HPDE6-E6E7 (cell line): Measurements from ENCODE around the gene WNT10A.
"Not testable (repeated sequence)": the region's sequence is repeated elsewhere in the genome, so short reads cannot be mapped to it uniquely, and the experiment has no call there.

Experiments
- DNase-seq: peaks from one replicate; pipeline ENCODE4 v3.0.0; 2011; ENCODE audit warnings: missing footprints; ENCODE audit errors: extremely low spot score

The WNT10A gene

DNA sequence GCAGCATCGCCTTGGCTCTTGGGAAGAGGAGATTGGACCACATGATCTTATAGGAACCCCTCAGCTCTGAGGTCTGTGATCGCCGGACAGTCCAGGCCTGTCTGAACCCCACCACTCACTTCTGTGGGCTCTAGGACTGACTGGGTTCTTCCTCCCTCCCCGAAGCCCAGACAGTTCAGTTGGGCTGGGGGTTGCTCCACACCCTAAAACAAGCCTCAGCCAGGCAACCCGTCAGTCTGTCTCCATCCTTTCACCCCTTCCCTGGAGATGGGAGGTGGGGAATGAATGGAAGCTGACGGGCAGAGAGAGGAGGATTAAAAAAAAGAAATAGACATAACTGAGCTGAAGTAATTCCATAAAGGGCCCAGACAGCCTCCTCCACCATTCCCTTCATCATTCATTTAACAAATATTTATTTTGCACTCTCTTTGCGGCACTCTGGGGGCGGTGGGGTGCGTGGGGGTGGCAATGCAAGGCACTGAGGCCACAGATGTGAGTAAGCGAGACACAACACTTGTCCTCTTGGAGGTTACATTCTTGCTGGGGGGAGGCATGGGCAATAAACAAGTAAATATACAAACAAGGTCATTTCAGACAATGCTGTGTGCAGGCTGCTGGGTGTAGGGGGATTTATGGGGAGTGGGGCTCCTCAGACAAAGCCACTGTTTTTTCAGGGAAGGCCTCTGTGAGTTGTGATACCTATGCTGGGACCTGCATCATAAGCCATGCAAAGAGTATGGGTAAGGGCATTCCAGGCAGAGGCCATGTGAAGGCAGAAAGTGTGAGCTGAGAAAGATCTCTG, 12.9 kb downstream of the WNT10A start:
- DNase-seq = no peak

DNA sequence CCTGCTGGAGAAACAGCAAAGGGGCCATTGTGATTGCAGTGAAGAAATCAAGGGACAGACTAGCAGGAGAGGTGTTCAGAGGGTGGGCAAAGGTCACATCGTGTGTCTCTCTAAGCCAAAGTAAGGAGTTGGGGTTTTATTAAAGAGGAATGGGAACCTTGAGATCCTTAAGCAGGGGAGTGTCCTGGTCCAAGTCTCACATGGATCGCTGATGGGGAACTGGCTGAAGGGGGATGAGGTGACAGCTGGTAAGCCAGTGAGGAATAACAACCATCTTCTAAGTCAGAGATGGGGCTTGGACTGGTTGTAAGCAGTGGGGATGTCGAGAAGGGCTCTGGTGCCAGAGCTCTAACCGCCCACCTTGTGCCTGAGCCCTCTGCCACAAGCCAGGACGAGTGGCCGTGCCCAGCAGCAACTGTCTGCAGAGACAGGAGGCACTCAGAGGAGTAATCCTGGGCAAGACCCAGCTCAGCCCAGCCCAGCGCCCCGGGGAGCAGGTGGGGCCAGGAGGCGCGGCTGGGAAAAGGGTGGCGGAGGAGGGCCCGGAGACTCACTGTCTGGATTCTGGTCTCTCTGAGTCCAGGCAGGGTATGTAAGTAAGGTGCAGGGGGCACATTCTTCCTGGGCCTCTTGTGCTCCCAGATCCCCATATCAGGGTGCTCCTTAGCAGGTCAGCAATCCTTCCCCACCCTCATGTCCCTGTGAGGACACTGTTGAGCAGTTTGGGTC, 13.7 kb downstream of the WNT10A start:
- DNase-seq = no peak

DNA sequence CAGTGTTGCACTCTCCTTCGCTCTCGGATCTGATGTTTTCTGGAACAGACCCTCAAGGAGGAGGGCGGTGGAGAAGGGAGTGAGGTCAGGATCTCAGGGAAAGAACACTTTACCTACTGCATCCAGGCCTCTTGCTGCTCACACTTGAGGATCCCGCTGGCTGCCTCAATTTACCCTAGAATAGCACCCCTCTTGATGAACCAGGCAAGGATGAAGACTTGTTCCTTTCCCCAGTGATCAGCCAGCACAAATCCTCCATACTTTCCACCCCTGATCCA, 14.2 kb downstream of the WNT10A start:
- DNase-seq = no peak

DNA sequence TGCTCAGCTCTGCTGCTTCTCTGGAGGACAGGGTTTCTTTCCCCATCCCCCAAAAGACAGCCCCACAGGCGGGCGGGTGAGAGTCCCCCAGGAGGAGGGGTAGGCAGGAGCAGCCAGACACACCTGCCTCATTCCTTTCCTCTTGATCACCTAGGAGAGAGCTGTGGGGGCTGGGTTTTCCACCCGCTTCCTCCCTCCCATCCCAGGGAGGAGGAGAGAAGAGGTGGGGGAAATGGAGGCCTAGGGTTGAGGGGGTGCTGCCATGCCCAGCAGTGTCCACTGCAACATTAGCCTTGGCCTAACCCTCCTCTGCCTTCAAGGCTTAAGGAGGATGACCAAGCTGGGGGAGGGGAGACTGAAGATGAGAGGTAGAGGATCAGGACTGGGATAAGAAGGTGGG, 14.7 kb downstream of the WNT10A start:
- DNase-seq = no peak

DNA sequence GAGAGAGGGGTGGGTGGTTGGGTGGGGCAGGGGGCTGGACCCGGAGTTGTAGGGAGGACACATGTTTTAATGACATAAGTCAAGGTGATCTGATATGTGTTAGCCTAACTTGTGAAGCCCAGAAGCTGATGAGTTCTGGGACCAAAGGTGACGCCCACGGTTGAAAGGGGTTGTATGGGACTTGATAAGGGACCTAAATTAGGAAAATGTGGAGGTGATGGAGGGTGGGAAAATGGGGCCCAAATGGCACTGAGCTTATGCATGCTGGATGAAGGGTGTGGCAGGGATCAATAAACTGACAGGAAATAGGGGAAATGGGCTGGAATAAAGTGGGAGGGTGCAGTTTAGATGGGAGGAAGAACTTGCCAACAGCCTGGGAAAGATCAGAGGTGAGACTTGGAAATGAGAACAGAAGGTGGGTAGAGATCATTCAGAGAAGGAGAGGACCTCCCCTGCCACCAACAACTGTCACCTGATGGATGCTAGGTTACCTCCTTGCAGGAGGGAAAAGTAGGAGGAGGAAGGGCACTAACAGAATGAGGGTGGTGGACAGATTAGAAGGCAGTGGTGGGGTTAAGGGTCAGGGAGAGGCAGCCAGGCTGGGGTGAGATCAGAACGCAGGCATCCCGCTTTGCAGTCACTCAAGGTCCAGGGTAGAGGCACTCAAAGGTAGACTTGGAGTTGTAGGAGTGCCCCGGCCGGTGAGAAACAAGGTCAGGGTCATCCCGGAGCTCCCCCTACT, 15.3 kb downstream of the WNT10A start:
- no peak for DNase-seq

DNA sequence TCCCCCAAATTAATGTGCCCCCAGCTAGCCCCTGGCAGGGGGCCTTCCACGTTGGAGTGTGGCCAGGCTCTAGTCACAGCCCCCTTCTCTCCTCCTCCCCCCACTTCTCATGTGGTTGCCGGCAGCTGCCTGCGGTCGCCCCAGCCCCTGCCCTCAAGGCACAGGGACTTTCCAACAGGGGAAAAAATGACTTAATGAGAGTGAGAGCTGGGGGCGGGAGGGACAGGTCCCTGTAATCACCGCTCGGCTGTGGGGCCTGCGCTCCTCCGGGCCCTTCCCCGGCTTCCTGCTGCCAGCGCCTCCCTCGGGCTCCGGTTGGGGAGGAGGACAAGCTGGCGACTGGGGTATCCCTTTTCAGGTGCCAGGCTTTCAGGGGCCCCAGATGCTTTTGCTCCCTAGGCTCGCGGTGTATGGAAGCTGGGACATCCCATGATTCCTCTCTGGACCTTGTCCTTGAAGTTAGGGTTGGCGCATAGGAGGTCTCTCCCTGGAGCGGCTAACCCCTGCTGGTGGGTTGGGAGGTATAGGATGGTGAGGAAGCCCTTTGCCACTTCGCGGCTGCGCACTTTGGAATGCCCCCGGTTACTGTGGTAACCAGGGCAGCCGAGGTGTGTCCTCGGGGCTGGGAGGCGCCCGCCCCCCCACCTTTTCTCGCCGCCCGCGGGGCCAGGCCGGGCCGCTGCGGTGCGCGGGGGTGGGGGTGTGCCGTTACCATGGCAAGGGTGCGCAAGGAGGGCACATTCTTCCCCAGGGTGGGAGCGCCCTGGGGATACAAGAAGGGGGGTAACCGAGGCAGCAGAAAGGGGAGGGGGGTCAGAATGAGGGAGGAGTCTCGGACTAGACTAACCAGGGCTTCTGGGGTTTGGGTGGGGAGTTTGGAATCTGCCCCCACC, 16.1 kb downstream of the WNT10A start:
- DNase-seq = no peak

DNA sequence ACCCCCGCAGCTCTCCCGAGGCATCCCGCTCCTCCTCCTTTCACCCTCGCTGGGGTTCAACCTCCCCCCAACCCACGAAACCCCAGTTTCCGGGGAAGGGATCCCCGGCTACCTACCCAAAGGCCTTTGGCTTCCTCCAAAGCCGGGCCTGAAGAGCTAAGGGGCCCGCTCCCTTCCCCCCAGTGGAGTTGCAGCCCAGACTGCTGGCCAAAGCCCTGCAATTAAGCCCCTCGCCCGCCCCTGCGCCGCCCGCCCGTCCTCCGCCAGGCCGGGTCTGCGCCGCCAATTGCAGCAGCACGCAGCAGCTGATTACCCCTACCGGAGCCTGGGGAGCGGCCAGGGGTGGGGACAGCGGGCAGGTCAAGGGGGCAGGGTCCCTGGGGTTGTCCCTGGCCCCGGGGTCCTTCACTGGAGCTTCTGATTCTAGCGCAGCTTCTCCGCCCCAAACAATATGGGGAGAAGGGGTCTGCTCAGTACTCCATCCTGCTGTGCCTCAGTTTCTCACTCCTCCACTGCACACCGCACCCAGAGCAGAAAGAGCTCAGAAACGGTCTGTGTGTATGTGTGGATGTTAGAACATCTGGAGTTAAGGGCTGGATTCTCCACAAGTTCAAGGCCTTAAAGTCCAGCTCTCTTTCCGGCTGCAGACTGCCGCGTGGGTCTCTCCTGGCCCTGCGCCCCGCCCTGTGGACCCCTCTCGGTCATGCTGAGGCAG, 16.9 kb downstream of the WNT10A start:
- no peak for DNase-seq

DNA sequence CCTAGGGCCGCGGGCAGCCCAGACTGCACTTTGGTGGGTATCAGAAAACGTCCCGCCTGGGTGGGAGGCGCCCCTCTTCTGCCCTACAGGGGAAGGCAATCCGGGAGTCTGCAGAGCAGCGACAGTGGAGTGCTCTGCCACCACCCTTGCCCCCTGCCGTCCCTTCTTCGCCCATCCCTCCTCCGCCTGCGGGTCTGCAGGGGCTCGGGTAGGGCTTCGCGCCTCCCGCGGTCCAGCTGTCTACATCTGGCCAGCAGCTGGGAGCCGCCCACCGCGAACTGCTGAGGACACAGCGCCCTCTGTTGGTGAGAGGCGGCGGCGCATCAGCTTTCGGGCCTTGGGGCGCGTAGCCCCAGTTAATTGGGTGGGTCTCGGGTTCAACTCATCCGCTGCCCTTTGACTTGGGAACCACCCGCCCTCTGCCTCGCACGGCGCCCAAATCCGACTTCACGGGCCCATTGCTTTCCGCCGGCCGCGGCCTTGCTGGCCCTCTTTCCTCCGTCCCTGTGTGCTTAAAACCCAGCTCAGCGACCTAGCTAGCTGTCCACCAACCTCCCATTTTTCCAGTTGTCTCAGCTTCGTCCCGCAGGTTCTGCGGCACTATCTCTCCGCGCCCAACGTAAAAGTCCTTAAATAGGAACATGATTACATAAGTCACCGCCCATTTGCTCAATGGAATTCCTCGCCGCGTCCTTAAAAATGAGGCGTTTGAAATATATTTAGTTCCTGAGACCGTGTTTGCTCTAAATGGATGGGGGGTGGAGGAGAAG, 17.6 kb downstream of the WNT10A start:
- no peak for DNase-seq

DNA sequence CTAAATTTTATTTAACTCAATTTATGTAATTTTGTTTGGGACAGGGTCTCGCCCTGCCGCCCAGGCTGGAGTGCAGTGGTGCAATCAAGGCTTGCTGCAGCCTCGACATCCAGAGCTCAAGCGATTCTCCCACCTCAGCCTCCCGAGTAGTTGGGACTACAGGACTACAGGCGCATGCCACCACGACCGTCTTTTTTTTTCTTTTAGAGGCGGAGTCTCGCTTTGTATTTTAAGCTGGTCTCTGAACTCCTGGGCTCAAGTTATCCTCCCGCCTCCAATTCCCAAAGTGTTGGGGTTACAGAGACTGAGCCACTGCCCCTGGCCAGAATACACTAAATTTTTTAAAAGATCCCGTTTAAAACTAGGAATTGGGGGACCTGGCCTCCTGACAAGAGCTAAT, 18.5 kb downstream of the WNT10A start:
- no peak for DNase-seq

DNA sequence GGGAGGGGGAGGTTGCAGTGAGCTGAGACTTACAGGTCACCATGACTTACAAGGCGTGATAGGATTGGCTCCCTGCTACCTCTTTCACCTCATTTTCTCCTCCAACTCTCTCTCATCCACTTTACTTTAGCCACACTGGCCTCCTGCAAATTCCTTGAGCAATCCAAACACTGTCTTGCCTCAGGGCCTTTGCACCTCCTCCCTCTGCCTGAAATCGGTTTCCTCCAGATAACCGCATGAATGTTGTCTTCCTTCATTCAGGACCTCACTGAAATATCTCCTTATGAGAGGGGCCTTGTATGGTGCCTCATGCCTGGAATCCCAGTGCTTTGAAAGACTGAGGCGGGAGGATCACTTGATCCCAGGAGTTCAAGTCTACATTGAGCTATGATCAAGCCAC, 21.8 kb downstream of the WNT10A start:
- no peak for DNase-seq

DNA sequence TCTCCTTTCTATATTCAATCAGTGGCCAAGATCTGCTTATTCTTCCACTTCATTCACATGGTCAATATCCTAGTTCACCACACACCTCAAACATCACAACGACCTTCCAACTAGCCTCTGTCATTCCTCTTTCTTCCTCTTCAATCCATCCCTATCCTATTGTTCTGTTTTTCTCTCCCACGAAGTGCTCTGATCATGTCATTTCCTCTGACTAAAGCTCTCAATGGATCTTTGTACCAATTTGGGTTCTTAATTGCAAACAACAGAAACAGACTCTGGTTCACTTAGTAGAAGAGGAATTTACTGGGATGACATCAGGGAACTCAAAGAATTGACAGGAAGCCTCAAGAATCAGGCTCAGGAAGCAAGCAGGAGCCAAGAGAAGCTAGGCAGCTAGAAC, 23.5 kb downstream of the WNT10A start:
- no peak for DNase-seq

DNA sequence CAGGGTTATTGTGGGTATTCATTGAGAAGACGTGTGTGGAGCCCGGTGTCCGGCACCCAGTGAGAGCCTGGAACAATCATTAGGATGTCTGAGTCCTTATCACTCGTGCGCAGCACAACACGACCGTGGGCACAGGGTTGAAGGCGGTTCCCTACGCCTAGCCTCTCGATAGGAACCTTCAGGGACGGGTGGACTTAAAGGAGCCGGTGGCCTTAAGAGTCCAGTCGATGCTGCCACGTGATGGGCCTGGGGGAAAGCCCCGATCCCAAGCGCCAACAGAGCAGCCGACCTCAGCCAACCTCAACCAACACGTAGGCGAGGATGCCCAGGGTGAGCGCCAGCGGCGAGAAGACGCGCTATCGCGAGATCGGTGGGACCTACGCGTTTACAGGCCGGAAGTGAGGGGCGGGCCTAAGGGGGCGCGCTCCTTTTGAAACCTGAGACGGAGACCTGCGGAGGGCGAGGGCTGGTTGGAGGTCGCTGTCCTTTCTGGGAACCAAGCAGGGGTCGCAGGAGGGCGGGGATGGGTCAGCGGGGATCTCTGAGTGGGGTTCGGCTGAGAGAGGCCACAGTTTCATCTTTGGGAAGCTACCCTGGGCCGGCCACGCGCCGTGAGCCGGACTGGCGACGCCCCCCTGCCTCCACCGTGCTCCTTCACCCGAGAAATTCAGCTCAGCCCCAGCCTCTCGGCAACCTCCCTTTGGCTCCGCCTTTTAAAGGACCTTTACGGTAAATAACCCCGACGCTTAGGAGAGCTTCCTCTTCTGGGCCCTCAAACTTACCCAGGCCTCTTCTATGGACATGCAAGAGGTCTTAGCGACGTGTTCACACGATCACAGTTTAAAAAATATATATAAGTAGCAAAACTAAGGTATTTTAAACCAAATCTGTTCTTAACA, 28.3 kb downstream of the WNT10A start:
- peak; percentile 89 for DNase-seq

DNA sequence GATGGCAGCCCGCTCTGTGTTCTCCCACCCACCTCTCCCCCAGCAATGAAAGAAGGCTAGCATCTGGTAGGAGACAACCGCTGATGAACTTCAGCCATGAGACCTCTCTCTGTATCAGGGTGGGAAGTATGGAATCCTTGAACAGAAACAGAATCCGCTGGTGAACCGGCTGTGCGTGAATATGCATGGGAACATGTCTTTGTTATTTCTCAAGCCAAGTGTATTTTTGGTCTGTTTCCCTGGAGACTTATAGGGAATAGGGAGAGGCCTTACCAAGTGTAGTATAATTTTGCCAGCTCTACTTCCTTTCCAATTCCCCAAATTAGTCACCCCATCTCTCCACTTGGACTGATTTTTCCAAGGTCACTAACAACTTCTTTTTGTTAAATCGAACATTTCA, 30.1 kb downstream of the WNT10A start:
- DNase-seq = no peak

DNA sequence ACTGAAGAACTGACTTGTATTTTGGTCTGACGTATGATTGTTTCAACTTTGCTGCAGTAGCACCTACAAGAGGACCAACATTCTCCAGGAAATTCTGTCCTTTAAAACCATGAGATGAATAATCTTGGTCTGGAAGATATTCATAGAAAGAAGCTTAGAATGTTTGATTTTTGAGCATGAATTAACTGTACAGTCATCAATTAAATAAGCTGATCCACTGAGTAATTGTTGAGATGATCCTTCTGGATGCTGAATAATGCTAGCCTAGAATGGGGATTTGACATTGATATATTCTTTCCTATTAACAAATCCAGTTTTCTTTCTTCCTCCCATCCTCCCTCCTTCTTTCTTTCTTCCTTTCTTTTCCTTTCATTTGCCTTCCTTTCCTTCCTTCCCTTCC, 39.9 kb downstream of the WNT10A start:
- DNase-seq = no peak

DNA sequence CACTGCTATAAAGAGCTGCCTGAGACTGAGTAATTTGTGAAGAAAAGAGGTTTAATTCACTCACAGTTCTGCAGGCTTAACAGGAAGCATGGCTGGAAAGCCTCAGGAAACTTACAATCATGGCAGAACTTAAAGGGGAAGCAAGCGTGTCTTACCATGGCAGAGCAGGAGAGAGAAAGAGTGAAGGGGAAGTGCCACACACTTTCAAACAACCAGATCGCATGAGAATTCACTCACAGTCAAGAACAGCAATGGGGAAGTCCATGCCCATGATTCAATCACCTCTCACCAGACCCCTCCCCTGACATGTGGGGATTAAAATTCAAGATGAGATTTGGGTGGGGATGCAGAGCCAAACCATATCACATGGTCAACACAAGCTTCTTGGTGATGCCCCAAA, 44.1 kb downstream of the WNT10A start:
- no peak for DNase-seq

DNA sequence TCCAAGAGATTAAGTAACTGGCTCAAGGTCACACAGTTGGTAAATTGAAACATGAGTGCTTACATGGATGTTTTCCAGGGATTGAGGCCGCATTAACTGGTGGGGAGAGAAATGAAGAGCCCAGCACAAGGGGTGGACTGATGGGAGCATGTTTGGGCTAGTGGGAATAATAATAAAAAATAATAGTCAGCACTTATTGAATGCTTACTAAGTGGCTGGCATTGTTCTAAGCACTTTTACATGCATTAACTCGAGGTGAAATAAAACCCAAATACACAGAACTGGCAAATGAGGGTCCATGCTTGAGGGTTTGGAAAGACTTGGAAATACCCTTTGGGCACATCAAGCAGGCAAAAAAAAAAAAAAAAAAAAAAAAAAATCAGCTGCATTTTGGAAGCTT, 44.8 kb downstream of the WNT10A start:
- no peak for DNase-seq

DNA sequence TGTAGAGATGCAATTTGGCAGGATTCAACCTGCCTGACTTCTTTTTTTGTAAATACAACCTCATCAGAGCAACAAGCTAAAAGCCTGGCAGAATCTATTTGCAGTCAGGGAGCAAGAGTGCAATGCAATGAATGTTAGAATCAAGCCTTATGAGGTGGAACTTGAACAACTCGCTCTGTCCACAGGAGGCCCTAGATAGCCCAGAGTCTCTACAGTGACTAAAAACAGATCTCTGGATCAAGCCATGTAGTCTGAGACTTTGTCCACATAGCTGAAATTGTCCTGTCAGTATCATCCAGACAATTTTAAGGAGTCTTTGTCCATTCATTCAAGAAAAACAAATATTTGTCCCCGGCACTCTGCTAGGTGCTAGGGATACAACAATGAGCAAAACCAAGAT, 46.8 kb downstream of the WNT10A start:
- DNase-seq = no peak

DNA sequence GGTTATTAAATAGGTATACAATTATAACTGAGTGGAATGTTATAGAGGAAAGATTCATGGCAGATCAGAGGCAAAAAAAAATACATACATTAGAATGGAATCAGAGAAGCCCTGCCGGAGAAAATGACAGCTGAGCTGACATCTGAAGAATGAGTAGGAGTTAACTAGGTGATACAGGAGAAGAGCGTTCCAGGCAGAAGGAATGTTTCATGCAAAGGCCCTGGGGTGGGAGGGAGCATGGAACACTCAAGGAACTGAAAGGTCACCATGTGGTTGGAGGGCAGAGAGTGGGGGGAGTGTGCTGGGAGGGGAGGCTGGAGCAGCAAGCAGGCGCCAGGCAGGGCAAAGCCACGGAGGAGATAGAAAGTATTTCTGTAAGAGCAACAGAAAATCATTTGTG, 47.2 kb downstream of the WNT10A start:
- DNase-seq = no peak

DNA sequence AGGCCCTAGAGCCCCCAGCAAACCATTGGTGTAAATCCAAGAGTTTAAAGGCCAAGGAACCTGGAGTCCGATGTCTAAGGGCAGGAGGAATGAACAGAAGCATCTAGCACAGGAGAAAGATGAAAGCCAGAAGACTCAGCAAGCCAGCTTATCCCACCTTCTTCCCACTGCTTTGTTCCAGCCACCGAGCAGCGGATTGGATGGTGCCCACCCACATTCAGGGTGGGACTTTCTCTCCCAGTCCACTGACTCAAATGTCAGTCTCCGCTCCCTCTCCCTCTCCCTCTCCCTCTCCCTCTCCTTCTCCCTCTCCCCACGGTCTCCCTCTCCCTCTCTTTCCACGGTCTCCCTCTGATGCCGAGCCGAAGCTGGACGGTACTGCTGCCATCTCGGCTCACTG, 49.8 kb downstream of the WNT10A start:
- not testable (repeated sequence) for DNase-seq
